Measurements from ENCODE around the gene PMPCA. TPM values are rescaled to one million over a fixed set of nuclear protein-coding genes. Genes with fewer than 3 reads are reported as not detected.

The PMPCA gene
- total RNA-seq, 2 donors from 2014 or later = 49.4 to 66.1 TPM

DNA sequence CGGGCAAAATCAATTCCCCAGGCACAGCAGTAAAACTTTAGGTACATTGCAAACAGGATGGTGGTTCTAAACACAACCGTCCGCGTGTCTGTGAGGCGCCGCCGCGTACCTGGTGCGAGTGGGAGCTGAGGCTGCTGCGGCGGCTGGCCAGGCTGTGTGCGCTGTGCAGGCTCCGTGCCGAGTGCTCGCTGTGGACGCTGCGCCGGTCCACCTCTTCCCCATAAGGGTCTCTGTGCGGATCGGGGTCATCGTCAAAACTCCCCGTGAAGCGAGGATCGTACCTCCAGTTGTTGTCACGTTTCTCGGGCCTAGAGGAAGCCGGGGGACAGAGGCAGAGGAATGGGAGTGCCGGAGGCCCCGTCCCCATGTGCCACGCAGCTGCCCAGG, 55.7 kb downstream of the PMPCA start:
- intact Hi-C loops (cut with DNase I) = no loop called here
- DNase-seq = no peak
- no peak for ATAC-seq

DNA sequence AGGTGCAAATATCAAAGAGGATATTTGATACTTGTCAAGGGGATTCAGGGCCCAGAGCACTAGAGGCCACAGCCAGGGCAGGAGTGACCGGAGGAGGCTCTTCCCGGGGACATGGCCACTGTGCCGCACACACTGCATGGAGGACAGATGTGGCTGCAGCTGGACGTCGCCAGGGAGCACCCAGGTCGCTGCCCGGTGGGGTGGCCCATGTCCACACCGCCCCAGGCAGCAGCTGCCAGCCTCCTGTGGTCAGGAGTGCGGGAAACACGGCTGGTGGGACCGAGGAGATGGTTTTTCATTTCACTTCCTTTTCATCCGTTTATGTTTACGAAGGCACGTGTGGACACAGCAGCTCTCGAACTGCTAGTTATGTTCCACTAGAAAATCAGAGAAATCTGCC, 57.3 kb downstream of the PMPCA start:
- DNase-seq = no peak
- intact Hi-C loops (cut with DNase I) = no loop called here
- no peak for ATAC-seq

- DNase-seq (no peak), ATAC-seq (no peak)
- intact Hi-C loops (cut with DNase I) = no loop called here
These were observed 59.9 kb downstream of the PMPCA start for GRCh38 chr9:136470356-136470755.

DNA sequence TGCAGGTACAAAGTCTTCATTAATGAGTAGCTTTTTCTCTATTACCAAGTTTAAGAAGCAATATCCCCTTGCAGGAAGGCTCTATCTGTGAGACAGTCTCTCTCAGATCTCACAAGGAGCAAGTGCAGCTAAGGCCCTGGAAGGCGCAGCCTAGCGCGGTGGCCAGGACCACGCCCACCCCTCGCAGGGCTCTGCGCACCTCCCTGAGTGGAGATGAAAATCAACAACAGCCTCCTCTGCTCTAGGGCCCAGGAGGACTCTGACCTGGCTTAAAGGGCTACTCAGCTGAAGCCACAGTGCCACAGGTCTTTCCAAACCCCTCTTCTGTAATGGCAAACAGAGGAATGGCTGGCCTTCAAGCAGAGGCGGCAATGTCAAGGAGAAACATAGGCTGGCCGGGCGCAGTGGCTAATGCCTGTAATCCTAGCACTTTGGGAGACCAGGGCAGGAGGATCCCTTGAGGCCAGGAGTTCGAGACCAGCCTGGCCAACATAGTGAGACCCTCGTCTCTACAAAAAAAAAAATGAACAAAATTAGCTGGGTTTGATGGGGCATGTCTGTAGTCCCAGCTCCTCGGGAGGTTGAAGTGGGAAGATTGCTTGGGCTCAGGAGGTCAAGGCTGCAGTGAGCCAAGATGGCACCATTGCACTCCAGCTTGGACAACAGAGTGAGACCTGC, 60.5 kb downstream of the PMPCA start:
- intact Hi-C loops (cut with DNase I) = no loop called here
- ATAC-seq = no peak
- no peak for DNase-seq

DNA sequence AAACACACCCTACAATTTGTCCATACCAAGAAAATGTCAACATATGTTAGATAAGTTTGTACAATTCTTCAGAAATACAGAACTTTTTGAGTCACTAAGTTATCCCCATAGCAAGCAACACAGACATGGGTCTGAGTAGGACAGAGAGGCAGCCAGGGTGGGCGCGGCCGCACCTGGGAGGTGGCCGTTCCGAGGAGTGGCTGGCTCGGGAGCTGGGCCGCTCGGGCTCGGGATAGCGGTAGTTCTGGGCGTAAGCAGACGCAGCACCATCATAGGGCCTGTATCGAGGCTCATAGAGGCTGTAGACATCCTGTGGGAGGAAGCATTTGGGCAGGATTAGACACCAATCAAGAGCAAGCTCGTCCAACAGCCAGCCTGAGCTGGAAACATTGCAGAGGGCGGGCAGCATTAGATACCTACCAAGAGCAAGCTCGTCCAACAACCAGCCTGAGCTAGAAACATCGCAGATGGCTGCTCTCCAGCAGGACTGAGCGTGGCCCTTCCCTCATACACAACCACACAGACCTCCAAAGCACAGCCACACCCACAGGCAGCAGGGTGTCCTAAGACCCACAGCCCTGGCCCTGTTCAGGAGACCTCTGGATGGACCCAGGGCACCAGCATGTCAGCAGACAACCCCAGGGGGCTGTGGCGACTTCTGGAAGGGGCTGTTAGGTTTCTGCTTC, 61.5 kb downstream of the PMPCA start:
- no peak for DNase-seq
- ATAC-seq = no peak
- intact Hi-C loops (cut with DNase I) = no loop called here

DNA sequence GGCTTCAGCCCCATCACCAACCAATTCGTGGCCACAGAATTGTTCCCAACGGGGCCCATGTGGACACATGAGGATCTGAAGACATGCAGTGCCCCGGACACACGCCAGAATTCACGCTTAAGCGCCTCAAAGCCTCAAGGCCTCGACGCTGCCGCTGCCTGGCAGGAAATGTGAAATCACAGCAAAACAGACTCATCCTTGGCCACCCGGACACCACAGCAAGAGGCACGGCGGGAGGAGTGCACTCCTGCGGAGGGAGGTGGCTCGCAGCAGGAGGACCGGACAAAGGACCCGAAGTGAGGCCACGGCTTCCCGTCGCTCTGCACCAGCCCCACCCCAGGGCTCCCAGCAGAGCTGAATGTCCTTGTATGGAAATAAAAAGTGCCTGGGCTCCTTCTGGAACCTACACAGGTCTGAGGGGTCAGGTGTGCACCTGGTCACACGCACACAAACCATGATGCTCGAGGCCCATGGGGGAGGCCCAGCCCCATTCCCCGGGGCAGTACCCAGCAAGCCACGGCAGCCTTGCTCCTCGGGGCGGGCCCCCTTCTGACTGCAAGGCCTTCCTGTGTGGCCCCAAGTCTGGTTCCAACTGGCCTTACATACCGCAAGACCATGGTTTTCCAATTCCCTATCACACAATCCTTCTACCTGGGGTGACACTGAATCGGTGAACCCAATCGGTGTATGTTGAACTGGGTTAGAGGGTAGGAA, 62.3 kb downstream of the PMPCA start:
- no peak for ATAC-seq
- intact Hi-C loops (cut with DNase I) = no loop called here
- DNase-seq = no peak

DNA sequence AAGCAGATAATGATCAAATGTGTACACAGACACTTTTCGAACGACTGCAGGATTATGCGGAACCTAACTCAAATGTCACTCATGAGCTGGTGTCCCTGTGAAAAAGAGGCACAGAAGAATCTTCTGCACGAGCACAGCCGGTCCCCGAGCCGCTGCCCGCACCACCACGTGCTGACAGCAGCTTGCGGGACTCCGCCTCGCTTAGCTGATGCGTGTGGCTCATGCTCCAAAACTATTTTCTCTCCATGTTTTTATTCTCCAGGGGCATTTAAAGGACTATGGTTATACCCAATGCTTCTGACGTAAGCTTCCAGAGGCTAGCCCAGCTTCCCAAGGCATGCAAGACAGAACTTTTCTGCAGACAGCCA, 62.9 kb downstream of the PMPCA start:
- ATAC-seq (no peak), DNase-seq (no peak)
- intact Hi-C loops (cut with DNase I) = no loop called here

Other genes starting within 250 kb of the PMPCA start
- gene LHX3, start 205.5 kb upstream of the PMPCA start, total RNA-seq = not detected
- gene QSOX2, start 164.8 kb upstream of the PMPCA start, total RNA-seq = 1 to 10 TPM; 6.5 to 6.6 TPM
- not detected for gene CCDC187, start 106.6 kb upstream of the PMPCA start, total RNA-seq
- 10 to 100 TPM; 55.6 to 58.6 TPM for gene GPSM1, start 83.1 kb upstream of the PMPCA start, total RNA-seq
- 10 to 100 TPM; 23.2 to 30.6 TPM for gene DNLZ, start 46.9 kb upstream of the PMPCA start, total RNA-seq
- 1 to 10 TPM in 1 of 2 donors, under 1 TPM in 1; 0.86 to 2.4 TPM for gene CARD9, start 37.0 kb upstream of the PMPCA start, total RNA-seq
- gene SNAPC4, start 10.5 kb upstream of the PMPCA start, total RNA-seq = 1 to 10 TPM; 3.4 to 3.8 TPM
- 10 to 100 TPM; 18.1 to 26.6 TPM for gene ENTR1, start within 50 bp of the PMPCA start, total RNA-seq
- gene INPP5E, start 29.2 kb downstream of the PMPCA start, total RNA-seq = 10 to 100 TPM in 1 of 2 donors, 1 to 10 TPM in 1; 9.5 to 10.1 TPM
- gene SEC16A, start 72.4 kb downstream of the PMPCA start, total RNA-seq = 10 to 100 TPM; 27.4 to 40.8 TPM
- gene NOTCH1, start 135.4 kb downstream of the PMPCA start, total RNA-seq = 10 to 100 TPM; 22.7 to 36.0 TPM